ENCODE results near the gene TMIGD1.

DNA sequence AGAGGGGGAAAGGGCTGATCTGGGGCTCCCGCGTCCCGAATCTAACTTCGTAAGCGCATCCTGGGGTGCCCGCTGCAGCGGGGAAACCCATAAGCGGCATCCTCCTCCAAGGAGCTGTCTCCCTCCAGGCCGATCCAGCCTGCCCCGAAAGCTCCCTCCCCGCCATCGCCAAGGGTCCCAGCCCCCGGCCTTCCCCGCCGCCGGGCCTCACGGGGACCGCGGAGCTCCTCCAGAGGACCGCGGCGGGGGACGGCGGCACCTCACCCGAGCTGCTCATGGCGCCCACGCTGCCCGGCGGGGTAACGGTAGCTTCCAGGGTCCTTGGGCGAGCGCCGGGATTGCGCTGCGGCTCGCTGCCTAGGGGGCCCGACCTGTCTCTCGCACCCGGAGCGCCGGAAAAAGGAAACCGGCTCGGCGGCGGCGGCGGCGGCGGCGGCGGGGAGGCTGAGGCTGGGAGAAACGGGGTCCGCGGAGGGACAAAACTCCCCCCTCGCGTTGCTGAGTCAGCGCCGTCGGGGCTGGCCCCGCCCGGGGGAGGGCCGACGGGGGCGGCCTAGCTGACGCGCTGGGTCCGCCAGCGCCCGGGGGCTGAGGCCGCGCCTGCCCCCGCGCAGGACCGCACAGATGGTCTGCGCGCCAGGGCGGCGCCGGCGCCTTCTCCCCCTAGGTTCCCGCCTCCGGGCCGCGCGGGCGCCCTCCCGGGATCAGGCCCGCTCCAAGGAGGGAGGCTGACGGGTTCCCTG is 42.1 kb downstream of the TMIGD1 start, which contains the start of gene BLMH:
- TF ChIP-seq, protein P1, sequence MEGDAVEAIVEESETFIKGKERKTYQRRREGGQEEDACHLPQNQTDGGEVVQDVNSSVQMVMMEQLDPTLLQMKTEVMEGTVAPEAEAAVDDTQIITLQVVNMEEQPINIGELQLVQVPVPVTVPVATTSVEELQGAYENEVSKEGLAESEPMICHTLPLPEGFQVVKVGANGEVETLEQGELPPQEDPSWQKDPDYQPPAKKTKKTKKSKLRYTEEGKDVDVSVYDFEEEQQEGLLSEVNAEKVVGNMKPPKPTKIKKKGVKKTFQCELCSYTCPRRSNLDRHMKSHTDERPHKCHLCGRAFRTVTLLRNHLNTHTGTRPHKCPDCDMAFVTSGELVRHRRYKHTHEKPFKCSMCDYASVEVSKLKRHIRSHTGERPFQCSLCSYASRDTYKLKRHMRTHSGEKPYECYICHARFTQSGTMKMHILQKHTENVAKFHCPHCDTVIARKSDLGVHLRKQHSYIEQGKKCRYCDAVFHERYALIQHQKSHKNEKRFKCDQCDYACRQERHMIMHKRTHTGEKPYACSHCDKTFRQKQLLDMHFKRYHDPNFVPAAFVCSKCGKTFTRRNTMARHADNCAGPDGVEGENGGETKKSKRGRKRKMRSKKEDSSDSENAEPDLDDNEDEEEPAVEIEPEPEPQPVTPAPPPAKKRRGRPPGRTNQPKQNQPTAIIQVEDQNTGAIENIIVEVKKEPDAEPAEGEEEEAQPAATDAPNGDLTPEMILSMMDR (IDR thresholded peaks at IDR 0.05): no peak
- TF ChIP-seq POLR2A (IDR thresholded peaks at IDR 0.05): peak in 2 of 4 donors; percentile 71 to 75
